Measurements from ENCODE around the gene RXRA. TPM values are rescaled to one million over a fixed set of nuclear protein-coding genes. Genes with fewer than 3 reads are reported as not detected.

Gene RXRA
- total and polyA plus RNA-seq, 12 donors, result 5.5 to 114 (median 71.3) TPM

DNA sequence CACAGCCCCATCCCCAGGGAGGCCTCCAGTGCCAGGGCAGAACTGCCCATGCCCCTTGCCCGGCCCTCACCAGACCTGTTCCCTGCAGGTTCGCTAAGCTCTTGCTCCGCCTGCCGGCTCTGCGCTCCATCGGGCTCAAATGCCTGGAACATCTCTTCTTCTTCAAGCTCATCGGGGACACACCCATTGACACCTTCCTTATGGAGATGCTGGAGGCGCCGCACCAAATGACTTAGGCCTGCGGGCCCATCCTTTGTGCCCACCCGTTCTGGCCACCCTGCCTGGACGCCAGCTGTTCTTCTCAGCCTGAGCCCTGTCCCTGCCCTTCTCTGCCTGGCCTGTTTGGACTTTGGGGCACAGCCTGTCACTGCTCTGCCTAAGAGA lies 110.1 kb downstream of the RXRA start:
- H3K4me1 ChIP-seq (replicated peaks in 1 of 2), result peaks cover 23 to 70% of the 10 kb centered on the region in 2 donors
- no peaks in the 10 kb centered on the region for H3K9me3 ChIP-seq (replicated peaks in 1 of 3)
- H3K4me3 ChIP-seq, result no peak overlapping the region
- no peaks in the 10 kb centered on the region for H3K27me3 ChIP-seq
- intact Hi-C loops (cut with DNase I), result loop anchor here (5.0 to 10.0 kb wide), 3 partner anchors 52 to 382 kb away; partner anchors contain the start of gene RXRA (in 1 of the 2)
- peak overlapping the region in 2 of 5 donors; percentile 79 to 91 for H3K27ac ChIP-seq
- peaks cover 0 to 41% of the 10 kb centered on the region in 2 donors for H3K36me3 ChIP-seq (replicated peaks in 1 of 2)
- TF ChIP-seq, protein P1, sequence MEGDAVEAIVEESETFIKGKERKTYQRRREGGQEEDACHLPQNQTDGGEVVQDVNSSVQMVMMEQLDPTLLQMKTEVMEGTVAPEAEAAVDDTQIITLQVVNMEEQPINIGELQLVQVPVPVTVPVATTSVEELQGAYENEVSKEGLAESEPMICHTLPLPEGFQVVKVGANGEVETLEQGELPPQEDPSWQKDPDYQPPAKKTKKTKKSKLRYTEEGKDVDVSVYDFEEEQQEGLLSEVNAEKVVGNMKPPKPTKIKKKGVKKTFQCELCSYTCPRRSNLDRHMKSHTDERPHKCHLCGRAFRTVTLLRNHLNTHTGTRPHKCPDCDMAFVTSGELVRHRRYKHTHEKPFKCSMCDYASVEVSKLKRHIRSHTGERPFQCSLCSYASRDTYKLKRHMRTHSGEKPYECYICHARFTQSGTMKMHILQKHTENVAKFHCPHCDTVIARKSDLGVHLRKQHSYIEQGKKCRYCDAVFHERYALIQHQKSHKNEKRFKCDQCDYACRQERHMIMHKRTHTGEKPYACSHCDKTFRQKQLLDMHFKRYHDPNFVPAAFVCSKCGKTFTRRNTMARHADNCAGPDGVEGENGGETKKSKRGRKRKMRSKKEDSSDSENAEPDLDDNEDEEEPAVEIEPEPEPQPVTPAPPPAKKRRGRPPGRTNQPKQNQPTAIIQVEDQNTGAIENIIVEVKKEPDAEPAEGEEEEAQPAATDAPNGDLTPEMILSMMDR (IDR thresholded peaks at IDR 0.05), result no peak
- no peak for TF ChIP-seq POLR2A (IDR thresholded peaks at IDR 0.05)
- 83 to 95% (median 86%) methylated on average over 11 to 12 of the region's 12 CpGs for WGBS, 4 donors
- no peak for DNase-seq

DNA sequence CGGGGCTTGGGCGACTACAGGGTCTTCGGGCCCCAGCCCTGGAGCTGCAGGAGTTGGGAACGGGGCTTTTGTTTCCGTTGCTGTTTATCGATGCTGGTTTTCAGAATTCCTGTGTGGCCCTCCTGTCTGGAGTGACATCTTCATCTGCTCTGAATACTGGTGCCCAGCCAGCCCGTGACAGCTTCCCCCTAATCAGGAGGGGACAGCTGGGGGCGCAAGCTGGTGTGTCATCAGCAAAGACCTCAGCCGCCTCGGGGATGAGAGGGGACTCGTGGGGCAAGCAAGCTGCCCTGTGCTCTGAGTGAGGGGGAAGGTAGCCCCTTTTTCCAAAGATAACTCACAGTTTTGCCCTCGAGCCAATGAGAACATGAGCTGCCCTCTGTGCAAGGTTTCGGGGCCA lies 110.7 kb downstream of the RXRA start:
- Histone ChIP-seq H3K27ac (peak overlapping the region in 3 of 5 donors; percentile 27 to 91 (median 79)), H3K4me1 (replicated peaks in 1 of 2) (peaks cover 23 to 73% of the 10 kb centered on the region in 2 donors), H3K4me3 (no peak overlapping the region), H3K9me3 (replicated peaks in 1 of 3) (no peaks in the 10 kb centered on the region), H3K27me3 (no peaks in the 10 kb centered on the region), H3K36me3 (replicated peaks in 1 of 2) (peaks cover 0 to 36% of the 10 kb centered on the region in 2 donors)
- intact Hi-C loops (cut with DNase I), result loop anchor here (5.0 to 10.0 kb wide), 3 partner anchors 52 to 382 kb away; partner anchors contain the start of gene RXRA (in 1 of the 2)
- TF ChIP-seq, protein P1 (IDR thresholded peaks at IDR 0.05), result no peak
- no peak for TF ChIP-seq POLR2A (IDR thresholded peaks at IDR 0.05)
- DNase-seq, result peak in 1 of 7 donors; percentile 20
- 67 to 91% (median 78%) methylated on average over 9 to 13 of the region's 13 CpGs for WGBS, 4 donors

- Histone ChIP-seq H3K4me3 (no peak overlapping the region), H3K27ac (peak overlapping the region in 3 of 5 donors; percentile 27 to 91 (median 79)), H3K9me3 (replicated peaks in 1 of 3) (no peaks in the 10 kb centered on the region), H3K36me3 (replicated peaks in 1 of 2) (peaks cover 0 to 34% of the 10 kb centered on the region in 2 donors), H3K4me1 (replicated peaks in 1 of 2) (peaks cover 23 to 76% of the 10 kb centered on the region in 2 donors), H3K27me3 (no peaks in the 10 kb centered on the region)
- intact Hi-C loops (cut with DNase I), result loop anchor here (5.0 to 10.0 kb wide), 3 partner anchors 53 to 383 kb away; partner anchors contain the start of gene RXRA (in 1 of the 2)
- TF ChIP-seq POLR2A (IDR thresholded peaks at IDR 0.05), result no peak
- TF ChIP-seq, protein P1 (IDR thresholded peaks at IDR 0.05), result no peak
- 62 to 70% (median 67%) methylated on average over 14 to 31 of the region's 31 CpGs for WGBS, 4 donors
- peak in 2 of 7 donors; percentile 26 to 36 for DNase-seq
These were observed 111.3 kb downstream of the RXRA start for GRCh38 chr9:134437403-134438194.

- DNase-seq, result peak in 2 of 7 donors; percentile 25 to 34
- no peaks in the 10 kb centered on the region for H3K27me3 ChIP-seq
- intact Hi-C loops (cut with DNase I), result loop anchor here (5.0 to 10.0 kb wide), 3 partner anchors 53 to 383 kb away; partner anchors contain the start of gene RXRA (in 1 of the 2)
- no peaks in the 10 kb centered on the region for H3K9me3 ChIP-seq (replicated peaks in 1 of 3)
- H3K36me3 ChIP-seq (replicated peaks in 1 of 2), result peaks cover 0 to 34% of the 10 kb centered on the region in 2 donors
- 84 to 91% (median 89%) methylated on average over 16 to 19 of the region's 19 CpGs for WGBS, 4 donors
- TF ChIP-seq, protein P1 (IDR thresholded peaks at IDR 0.05), result no peak
- no peak for TF ChIP-seq POLR2A (IDR thresholded peaks at IDR 0.05)
- H3K27ac ChIP-seq, result peak overlapping the region in 2 of 5 donors; percentile 79 to 91
- no peak overlapping the region for H3K4me3 ChIP-seq
- H3K4me1 ChIP-seq (replicated peaks in 1 of 2), result peaks cover 23 to 76% of the 10 kb centered on the region in 2 donors
These were observed 112.0 kb downstream of the RXRA start for GRCh38 chr9:134438195-134438788.

Data from adrenal gland (tissue), 12 donors.